MCF 10A (cell line): ENCODE measurements around the gene APOLD1. TPM values are rescaled to one million over a fixed set of nuclear protein-coding genes. Genes with fewer than 3 reads are reported as not detected.

Experiments
- BruUV-seq: library from RNA; stranded (reverse); fragments of 400-500 nt; replicated peaks from 2 replicates; lab custom pipeline; 2021; lab: Mats Ljungman, UMichigan
- CTCF ChIA-PET: fragments of 300-600 bp; sonication (Branson Sonifier 250); formaldehyde crosslinking; extraction: SDS; loops from one replicate; lab custom pipeline; 2021; ENCODE audit warnings: antibody characterized with exemption, inconsistent platforms; lab: Yijun Ruan, JAX
- POLR2A ChIA-PET: fragments of 300-600, 350-650 bp; sonication (Branson Sonifier 250); formaldehyde crosslinking; extraction: SDS; loops from one replicate; lab custom pipeline; 2020; ENCODE audit warnings: antibody characterized with exemption, inconsistent platforms; lab: Yijun Ruan, JAX
- DNase-seq: peaks from one replicate; pipeline ENCODE4 v3.0.0-alpha.2; 2018; ENCODE audit not compliant: unreplicated experiment
- H3K27ac Mint-ChIP-seq: one replicate; pipeline ENCODE4 v1.8.0; 2022; ENCODE audit warnings: mild to moderate bottlenecking, low read depth, mixed read lengths; ENCODE audit not compliant: unreplicated experiment
- H3K27me3 Mint-ChIP-seq: one replicate; pipeline ENCODE4 v1.8.0; 2022; ENCODE audit warnings: mixed read lengths; ENCODE audit not compliant: insufficient read depth, unreplicated experiment
- H3K36me3 Mint-ChIP-seq: one replicate; pipeline ENCODE4 v1.8.0; 2022; ENCODE audit warnings: mild to moderate bottlenecking, moderate library complexity, mixed read lengths; ENCODE audit not compliant: insufficient read depth, unreplicated experiment
- H3K4me1 Mint-ChIP-seq: one replicate; pipeline ENCODE4 v1.8.0; 2022; ENCODE audit warnings: mixed read lengths; ENCODE audit not compliant: insufficient read depth, unreplicated experiment
- H3K4me3 Mint-ChIP-seq: one replicate; pipeline ENCODE4 v1.8.0; 2022; ENCODE audit warnings: mild to moderate bottlenecking, moderate library complexity, mixed read lengths; ENCODE audit not compliant: unreplicated experiment
- H3K9me3 Mint-ChIP-seq: one replicate; pipeline ENCODE4 v1.8.0; 2022; ENCODE audit warnings: mixed read lengths; ENCODE audit not compliant: unreplicated experiment
- CTCF ChIP-seq: fragments of 200-600 bp; IDR thresholded peaks from one replicate; pipeline ENCODE4 v1.8.0; 2022; ENCODE audit warnings: antibody characterized with exemption, mild to moderate bottlenecking; ENCODE audit not compliant: unreplicated experiment
- intact Hi-C: fragments of 100-400 bp; cut with micrococcal nuclease; formaldehyde crosslinking; loops from 2 replicates; pipeline ENCODE4 v1.14.1; 2022
- total RNA-seq: library from RNA; stranded (reverse); gene quantifications from 2 replicates; pipeline ENCODE4 v1.2.3, GENCODE V29; 2022

APOLD1 gene
- total RNA-seq, 1 experiment from 2014 or later = 8.0 TPM

- peak; percentile 88 for DNase-seq
- BruUV-seq = no TSS peak
- Mint-ChIP-seq H3K4me3 (no peak overlapping the region), H3K4me1 (peaks cover 26% of the 10 kb centered on the region), H3K9me3 (no peaks in the 10 kb centered on the region), H3K27me3 (no peaks in the 10 kb centered on the region), H3K36me3 (no peaks in the 10 kb centered on the region), H3K27ac (peak overlapping the region; percentile 44)
- ChIA-PET POLR2A (interaction anchor here (0.6 to 1.3 kb wide), 9 partner anchors 13 to 396 kb away, joined by 3 to 5 read pairs (median 4); no protein-coding TSS in a partner anchor), CTCF (interaction anchor here (0.6 to 1.1 kb wide), 5 partner anchors 10 to 437 kb away, joined by 3 to 4 read pairs (median 3); no protein-coding TSS in a partner anchor)
- intact Hi-C loops = no loop called here
- TF ChIP-seq CTCF = no peak
These were observed 5.9 kb upstream of the APOLD1 start for GRCh38 chr12:12779529-12779928.

GRCh38 chr12:12784116-12784515, 1.3 kb upstream of the APOLD1 start:
- Mint-ChIP-seq H3K9me3 (no peaks in the 10 kb centered on the region), H3K27ac (no peak overlapping the region), H3K27me3 (no peaks in the 10 kb centered on the region), H3K36me3 (no peaks in the 10 kb centered on the region), H3K4me3 (no peak overlapping the region), H3K4me1 (peaks cover 13% of the 10 kb centered on the region)
- intact Hi-C loops = no loop called here
- no peak for DNase-seq
- TF ChIP-seq CTCF = no peak
- no TSS peak for BruUV-seq
- ChIA-PET POLR2A (interaction anchor here (6.7 kb wide), 1 partner anchor 108 kb away, joined by 48 read pairs; the partner anchor contains the start of gene GPRC5A), CTCF (interaction anchor here (1.2 kb wide), 1 partner anchor 53 kb away, joined by 4 read pairs; no protein-coding TSS in a partner anchor)

- TF ChIP-seq CTCF = no peak
- Mint-ChIP-seq H3K27ac (peak overlapping the region; percentile 75), H3K4me1 (peaks cover 5% of the 10 kb centered on the region), H3K4me3 (peak overlapping the region; percentile 81), H3K9me3 (no peaks in the 10 kb centered on the region), H3K27me3 (no peaks in the 10 kb centered on the region), H3K36me3 (no peaks in the 10 kb centered on the region)
- no peak for DNase-seq
- ChIA-PET CTCF (interaction anchor here (1.3 to 3.8 kb wide), 5 partner anchors 27 to 130 kb away, joined by 5 to 49 read pairs (median 19); partner anchors contain the start of genes DDX47 and GPRC5A), POLR2A (interaction anchor here (0.8 to 6.7 kb wide), 10 partner anchors 10 to 437 kb away, joined by 3 to 48 read pairs (median 6); partner anchors contain the start of genes DDX47 and GPRC5A)
- TSS peak; percentile 75 for BruUV-seq
- intact Hi-C loops = loop anchor here (5.0 kb wide), 2 partner anchors 59 to 436 kb away; no protein-coding TSS in a partner anchor
These were observed 869 bp downstream of the APOLD1 start for GRCh38 chr12:12786351-12786705.

- Mint-ChIP-seq H3K27ac (peak overlapping the region; percentile 75), H3K27me3 (no peaks in the 10 kb centered on the region), H3K9me3 (no peaks in the 10 kb centered on the region), H3K4me1 (peaks cover 5% of the 10 kb centered on the region), H3K36me3 (no peaks in the 10 kb centered on the region), H3K4me3 (peak overlapping the region; percentile 81)
- intact Hi-C loops = loop anchor here (1.0 to 5.0 kb wide), 3 partner anchors 26 to 435 kb away; partner anchors contain the start of gene DDX47
- ChIA-PET POLR2A (interaction anchor here (0.6 to 6.7 kb wide), 22 partner anchors 11 to 551 kb away, joined by 3 to 48 read pairs (median 4); partner anchors contain the start of genes DDX47 and GPRC5A), CTCF (interaction anchor here (0.6 to 4.5 kb wide), 17 partner anchors 11 to 425 kb away, joined by 3 to 62 read pairs (median 5); partner anchors contain the start of genes DDX47 and GPRC5A)
- peak; percentile 17 for TF ChIP-seq CTCF
- no TSS peak for BruUV-seq
- DNase-seq = peak; percentile 75
These were observed 1.5 kb downstream of the APOLD1 start for GRCh38 chr12:12786706-12787601.
